ENCODE measurements around the gene NLRP5. TPM values are rescaled to one million over a fixed set of nuclear protein-coding genes. Genes with fewer than 3 reads are reported as not detected.
A peak's percentile ranks its signal among the peaks of the same experiment; 100 is the strongest.

The NLRP5 gene
- total RNA-seq, 4 donors from 2014 or later: not detected

DNA sequence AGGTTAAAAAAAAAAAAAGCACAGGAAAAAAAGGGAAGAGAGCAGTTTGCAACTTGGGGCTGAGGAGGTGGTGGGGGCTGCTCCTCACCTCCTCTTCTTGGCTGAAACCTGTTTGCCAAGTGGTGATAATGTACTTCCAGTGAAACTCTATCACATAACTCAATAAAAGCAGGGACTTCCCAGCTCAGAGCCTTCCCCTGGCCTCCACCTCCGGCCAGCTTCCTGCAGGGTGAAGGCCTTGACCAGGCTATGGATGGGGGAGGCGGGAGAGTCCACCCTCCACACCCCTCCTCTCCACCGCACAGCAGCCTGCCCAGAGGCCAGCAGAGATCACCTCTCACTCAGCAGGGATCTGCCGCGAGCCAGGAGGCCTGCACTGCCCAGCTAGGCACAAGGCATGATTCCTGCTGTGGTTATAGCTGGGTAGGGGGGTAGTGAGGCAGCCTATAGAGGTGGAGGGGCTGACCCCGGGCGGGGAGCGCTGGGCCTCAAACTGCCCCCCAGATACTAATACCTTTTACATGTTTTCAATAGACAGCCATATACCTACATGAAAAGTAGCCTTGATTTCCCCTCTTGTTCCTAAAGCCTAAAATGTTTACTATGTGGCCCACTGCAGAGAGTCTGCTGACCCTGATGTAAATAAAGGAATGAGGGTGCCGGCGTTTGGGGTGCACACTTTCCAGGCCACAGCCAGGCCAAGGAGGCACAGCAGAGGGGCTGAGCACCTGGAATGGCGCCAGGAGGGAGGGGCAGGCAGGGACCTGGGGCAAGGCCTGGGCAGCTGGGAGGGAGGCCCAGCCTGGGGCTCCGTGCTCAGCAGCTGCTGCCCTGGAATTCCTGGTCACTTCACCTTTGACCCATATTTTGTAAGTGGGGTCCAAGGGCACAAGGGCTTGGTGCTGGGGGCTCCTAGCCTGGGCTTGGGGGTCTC lies 124.2 kb downstream of the NLRP5 start:
- Histone ChIP-seq H3K36me3 (peaks cover 0 to 8% (median 2%) of the 10 kb centered on the region in 4 donors), H3K27me3 (no peaks in the 10 kb centered on the region), H3K9me3 (no peaks in the 10 kb centered on the region), H3K4me1 (peaks cover 94 to 100% (median 100%) of the 10 kb centered on the region in 4 donors), H3K4me3 (peak overlapping the region in 3 of 4 donors; percentile 7 to 24 (median 21)), H3K27ac (replicated peaks in 1 of 4) (peak overlapping the region; percentile 81 to 87 (median 84))
- no peak for DNase-seq (ENCODE audit: extremely low spot score)
- WGBS: 22% methylated on average over 9 of the region's 12 CpGs
- TF ChIP-seq EP300 (IDR thresholded peaks at IDR 0.05) (no peak), POLR2AphosphoS5 (IDR thresholded peaks at IDR 0.05) (peak; percentile 41 to 57)
- intact Hi-C loops (cut with DNase I): no loop called here

Small RNA genes within 50 kb of the gene (small RNA-seq; reads per million reads assigned to genes)
- gene RF00019: 0 reads per million in 3 donors

Other genes starting within 250 kb of the NLRP5 start
- gene NLRP9, start 248.4 kb upstream of the NLRP5 start, total RNA-seq: not detected
- not detected for gene RFPL4A, start 227.7 kb upstream of the NLRP5 start, total RNA-seq
- gene RFPL4AL1, start 217.7 kb upstream of the NLRP5 start, total RNA-seq: not detected
- not detected for gene NLRP11, start 154.8 kb upstream of the NLRP5 start, total RNA-seq
- gene NLRP4, start 150.2 kb upstream of the NLRP5 start, total RNA-seq: not detected
- gene NLRP13, start 54.4 kb upstream of the NLRP5 start, total RNA-seq: not detected
- not detected for gene NLRP8, start 38.9 kb upstream of the NLRP5 start, total RNA-seq
- gene ZNF787, start 134.5 kb downstream of the NLRP5 start, total RNA-seq: 10 to 100 TPM; 15.0 to 34.2 (median 28.4) TPM
- 10 to 100 TPM; 32.0 to 78.2 (median 52.1) TPM for gene ZNF444, start 154.5 kb downstream of the NLRP5 start, total RNA-seq
- gene GALP, start 189.2 kb downstream of the NLRP5 start, total RNA-seq: not detected
- gene ZSCAN5B, start 211.0 kb downstream of the NLRP5 start, total RNA-seq: 1 to 10 TPM in 1 of 4 donors, not detected in 3; 1.2 TPM
- not detected for gene ZSCAN5C, start 215.5 kb downstream of the NLRP5 start, total RNA-seq

All from esophagus muscularis mucosa (tissue), 4 donors.